Panc1 (cell line): ENCODE results near the gene GBA2.

ENCODE experiments used
- POLR2AphosphoS5 ChIP-seq: IDR thresholded peaks from 2 replicates; pipeline ENCODE4 v1.6.1; 2012; ENCODE audit warnings: mild to moderate bottlenecking, low read depth, low read length, moderate library complexity
- TF ChIP-seq, protein P1 (sequence below): fragments of 450-650 bp; IDR thresholded peaks from 2 replicates; pipeline ENCODE4 v1.5.1; 2017; ENCODE audit warnings: mild to moderate bottlenecking

DNA sequence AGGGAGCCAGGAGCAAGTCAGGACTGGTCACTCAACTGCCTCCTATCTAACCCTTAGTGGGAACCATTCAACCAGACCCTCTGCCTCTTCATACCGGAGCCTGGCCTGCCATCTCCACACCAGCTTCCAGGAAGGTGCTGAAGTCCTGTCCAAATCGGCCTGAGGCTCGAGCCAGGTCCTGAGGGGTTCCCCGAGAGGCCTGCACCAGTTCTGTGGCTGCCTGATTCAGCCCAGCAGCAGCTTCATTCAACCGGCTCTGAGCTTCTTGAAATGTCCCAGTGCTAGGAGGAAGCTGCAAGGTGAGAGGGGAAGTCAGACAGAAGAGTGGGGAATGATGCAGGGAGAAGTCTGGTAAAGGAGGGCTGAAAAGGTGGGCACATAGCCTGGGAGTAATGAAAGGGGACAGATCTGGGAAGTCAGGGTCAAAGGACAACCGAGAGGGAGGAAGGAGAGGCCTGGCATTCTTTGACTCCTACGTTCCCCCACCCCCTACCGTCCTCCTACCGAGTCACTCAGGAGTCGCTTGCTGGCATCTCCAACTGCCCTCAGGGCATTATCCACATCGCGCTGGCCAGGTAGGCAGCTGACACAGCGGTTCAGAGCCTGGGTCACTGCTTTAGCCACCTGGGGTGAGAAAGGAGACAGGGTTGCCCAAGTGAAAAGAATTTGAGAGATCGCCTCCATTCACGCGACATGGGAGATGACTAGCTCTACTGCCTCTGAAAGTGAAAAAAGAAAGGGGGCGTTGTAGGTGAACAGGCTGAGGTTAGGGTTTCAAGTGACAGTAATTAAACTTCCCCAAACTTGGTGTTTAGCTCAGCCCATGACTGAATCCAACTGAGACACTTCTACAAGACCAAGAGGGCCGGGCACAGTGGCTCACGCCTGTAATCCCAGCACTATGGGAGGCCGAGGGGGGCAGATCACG, 37.3 kb downstream of the GBA2 start:
- TF ChIP-seq, protein P1, sequence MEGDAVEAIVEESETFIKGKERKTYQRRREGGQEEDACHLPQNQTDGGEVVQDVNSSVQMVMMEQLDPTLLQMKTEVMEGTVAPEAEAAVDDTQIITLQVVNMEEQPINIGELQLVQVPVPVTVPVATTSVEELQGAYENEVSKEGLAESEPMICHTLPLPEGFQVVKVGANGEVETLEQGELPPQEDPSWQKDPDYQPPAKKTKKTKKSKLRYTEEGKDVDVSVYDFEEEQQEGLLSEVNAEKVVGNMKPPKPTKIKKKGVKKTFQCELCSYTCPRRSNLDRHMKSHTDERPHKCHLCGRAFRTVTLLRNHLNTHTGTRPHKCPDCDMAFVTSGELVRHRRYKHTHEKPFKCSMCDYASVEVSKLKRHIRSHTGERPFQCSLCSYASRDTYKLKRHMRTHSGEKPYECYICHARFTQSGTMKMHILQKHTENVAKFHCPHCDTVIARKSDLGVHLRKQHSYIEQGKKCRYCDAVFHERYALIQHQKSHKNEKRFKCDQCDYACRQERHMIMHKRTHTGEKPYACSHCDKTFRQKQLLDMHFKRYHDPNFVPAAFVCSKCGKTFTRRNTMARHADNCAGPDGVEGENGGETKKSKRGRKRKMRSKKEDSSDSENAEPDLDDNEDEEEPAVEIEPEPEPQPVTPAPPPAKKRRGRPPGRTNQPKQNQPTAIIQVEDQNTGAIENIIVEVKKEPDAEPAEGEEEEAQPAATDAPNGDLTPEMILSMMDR: no peak
- no peak for TF ChIP-seq POLR2AphosphoS5
